ENCODE data around the gene LRRC40. TPM values are rescaled to one million over a fixed set of nuclear protein-coding genes. Genes with fewer than 3 reads are reported as not detected.

Gene LRRC40
- total RNA-seq, 2 donors from 2014 or later, result 22.5 to 29.0 TPM

Other genes starting within 250 kb of the LRRC40 start
- 100 to 1,000 TPM; 245 TPM for gene SRSF11, start 15.8 kb upstream of the LRRC40 start, total RNA-seq
- 10 to 100 TPM; 25.1 to 25.6 TPM for gene ANKRD13C, start 149.1 kb upstream of the LRRC40 start, total RNA-seq
- gene CTH, start 205.7 kb upstream of the LRRC40 start, total RNA-seq, result 10 to 100 TPM; 39.4 to 50.4 TPM